Loucy (cell line): ENCODE data around the gene CEMIP2.

Experiments
- H2AFZ ChIP-seq: fragments of 200-600 bp; sonication (generic); 2 replicates; pipeline ENCODE4 v1.6.0; 2016; ENCODE audit warnings: antibody characterized with exemption, mild to moderate bottlenecking, low read length, moderate library complexity
- H3F3A ChIP-seq: fragments of 200-600 bp; 2 replicates; pipeline ENCODE4 v1.6.0; 2016; ENCODE audit warnings: antibody characterized with exemption, low read depth, mild to moderate bottlenecking
- H3K27me3 ChIP-seq: fragments of 200-600 bp; sonication (generic); 2 replicates; pipeline ENCODE4 v1.6.1; 2014; ENCODE audit warnings: low read length, mild to moderate bottlenecking; ENCODE audit not compliant: insufficient read depth, poor library complexity, severe bottlenecking
- H3K36me3 ChIP-seq: fragments of 200-600 bp; sonication (generic); 2 replicates; pipeline ENCODE4 v1.6.1; 2016; ENCODE audit warnings: low read length; ENCODE audit not compliant: insufficient read depth
- H3K4me1 ChIP-seq: fragments of 200-600 bp; sonication (generic); 2 replicates; pipeline ENCODE4 v1.5.1; 2014; ENCODE audit warnings: low read length, mild to moderate bottlenecking; ENCODE audit not compliant: insufficient read depth, poor library complexity, severe bottlenecking
- H3K4me2 ChIP-seq: fragments of 200-600 bp; sonication (generic); 2 replicates; pipeline ENCODE4 v1.6.0; 2014; ENCODE audit warnings: antibody characterized with exemption, low read length, low read depth, mild to moderate bottlenecking; ENCODE audit not compliant: poor library complexity, severe bottlenecking
- H3K4me3 ChIP-seq: fragments of 200-600 bp; sonication (generic); 2 replicates; pipeline ENCODE4 v1.5.1; 2014; ENCODE audit warnings: low read length, mild to moderate bottlenecking, mixed read lengths; ENCODE audit not compliant: poor library complexity, severe bottlenecking
- H3K79me2 ChIP-seq: fragments of 200-600 bp; sonication (generic); 2 replicates; pipeline ENCODE4 v1.6.1; 2014; ENCODE audit warnings: low read length; ENCODE audit not compliant: insufficient read depth
- H3K9ac ChIP-seq: fragments of 200-600 bp; sonication (generic); 2 replicates; pipeline ENCODE4 v1.6.0; 2014; ENCODE audit warnings: mild to moderate bottlenecking, low read depth, low read length, moderate library complexity; ENCODE audit not compliant: poor library complexity, severe bottlenecking
- H3K9me2 ChIP-seq: fragments of 200-600 bp; sonication (generic); replicated peaks from 2 replicates; pipeline ENCODE4 v1.6.1; 2016; ENCODE audit warnings: low read depth, low read length, mixed read lengths
- H3K9me3 ChIP-seq: fragments of 200-600 bp; sonication (generic); 2 replicates; pipeline ENCODE4 v1.6.1; 2014; ENCODE audit warnings: mild to moderate bottlenecking, antibody characterized with exemption, low read length, low read depth; ENCODE audit not compliant: insufficient read depth
- H4K20me1 ChIP-seq: fragments of 200-600 bp; sonication (generic); 2 replicates; pipeline ENCODE4 v1.6.0; 2014; ENCODE audit warnings: antibody characterized with exemption, low read length, mild to moderate bottlenecking; ENCODE audit not compliant: insufficient read depth, poor library complexity, severe bottlenecking
- EZH2phosphoT487 ChIP-seq: fragments of 200-600 bp; IDR thresholded peaks from 2 replicates; pipeline ENCODE4 v1.6.1; 2018; ENCODE audit warnings: antibody characterized with exemption, mild to moderate bottlenecking, moderate library complexity, borderline replicate concordance
- TF ChIP-seq, protein P1 (sequence below): fragments of 200-600 bp; sonication (generic); conservative IDR thresholded peaks from 2 replicates; pipeline ENCODE4 v1.5.1; 2014; ENCODE audit warnings: mild to moderate bottlenecking, antibody characterized with exemption, low read length

The CEMIP2 gene

DNA sequence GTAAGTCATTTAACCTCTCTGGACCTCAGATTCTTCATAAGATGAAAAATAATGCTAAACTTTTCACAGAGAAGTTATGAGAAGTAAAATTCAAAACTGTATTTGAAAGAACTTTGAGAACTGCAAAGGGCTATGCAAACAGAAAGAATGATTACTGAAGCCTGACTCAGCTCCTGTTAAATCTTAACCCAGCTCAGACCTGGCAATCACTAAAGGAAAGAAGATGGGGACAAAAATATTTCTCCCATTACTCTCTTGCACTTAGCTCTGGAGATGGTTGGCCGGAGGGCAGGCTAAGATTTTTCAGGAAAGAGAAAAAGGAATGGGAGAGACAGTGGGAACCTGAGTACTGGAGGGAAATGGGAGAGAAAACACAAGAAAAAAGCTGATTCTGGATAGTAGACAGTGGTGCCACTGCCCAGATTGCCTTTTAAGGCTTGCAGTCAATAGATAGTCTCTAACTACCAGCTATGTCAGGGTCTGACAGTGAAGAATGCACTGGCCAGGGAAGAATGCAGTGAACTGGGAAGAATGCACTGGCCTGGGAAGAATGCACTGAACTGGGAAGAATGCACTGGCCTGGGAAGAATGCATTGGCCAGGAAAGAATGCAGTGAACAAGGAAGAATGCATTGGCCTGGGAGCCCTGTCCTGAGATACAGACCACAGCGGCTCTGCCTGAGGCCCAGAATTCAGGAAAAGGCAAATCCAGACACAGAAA lies 25.2 kb upstream of the CEMIP2 start:
- Histone ChIP-seq H3K4me3 (no peak overlapping the region), H4K20me1 (no peaks in the 10 kb centered on the region), H2AFZ (no peak overlapping the region), H3K9me3 (no peaks in the 10 kb centered on the region), H3F3A (peaks cover 6% of the 10 kb centered on the region; the same call in 1 of the 2 replicates), H3K9ac (no peak overlapping the region), H3K27me3 (no peaks in the 10 kb centered on the region), H3K4me1 (peaks cover 23% of the 10 kb centered on the region), H3K9me2 (no peaks in the 10 kb centered on the region), H3K79me2 (no peaks in the 10 kb centered on the region), H3K4me2 (no peak overlapping the region), H3K36me3 (no peaks in the 10 kb centered on the region)
- TF ChIP-seq, protein P1, sequence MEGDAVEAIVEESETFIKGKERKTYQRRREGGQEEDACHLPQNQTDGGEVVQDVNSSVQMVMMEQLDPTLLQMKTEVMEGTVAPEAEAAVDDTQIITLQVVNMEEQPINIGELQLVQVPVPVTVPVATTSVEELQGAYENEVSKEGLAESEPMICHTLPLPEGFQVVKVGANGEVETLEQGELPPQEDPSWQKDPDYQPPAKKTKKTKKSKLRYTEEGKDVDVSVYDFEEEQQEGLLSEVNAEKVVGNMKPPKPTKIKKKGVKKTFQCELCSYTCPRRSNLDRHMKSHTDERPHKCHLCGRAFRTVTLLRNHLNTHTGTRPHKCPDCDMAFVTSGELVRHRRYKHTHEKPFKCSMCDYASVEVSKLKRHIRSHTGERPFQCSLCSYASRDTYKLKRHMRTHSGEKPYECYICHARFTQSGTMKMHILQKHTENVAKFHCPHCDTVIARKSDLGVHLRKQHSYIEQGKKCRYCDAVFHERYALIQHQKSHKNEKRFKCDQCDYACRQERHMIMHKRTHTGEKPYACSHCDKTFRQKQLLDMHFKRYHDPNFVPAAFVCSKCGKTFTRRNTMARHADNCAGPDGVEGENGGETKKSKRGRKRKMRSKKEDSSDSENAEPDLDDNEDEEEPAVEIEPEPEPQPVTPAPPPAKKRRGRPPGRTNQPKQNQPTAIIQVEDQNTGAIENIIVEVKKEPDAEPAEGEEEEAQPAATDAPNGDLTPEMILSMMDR: no peak
- no peak for TF ChIP-seq EZH2phosphoT487

DNA sequence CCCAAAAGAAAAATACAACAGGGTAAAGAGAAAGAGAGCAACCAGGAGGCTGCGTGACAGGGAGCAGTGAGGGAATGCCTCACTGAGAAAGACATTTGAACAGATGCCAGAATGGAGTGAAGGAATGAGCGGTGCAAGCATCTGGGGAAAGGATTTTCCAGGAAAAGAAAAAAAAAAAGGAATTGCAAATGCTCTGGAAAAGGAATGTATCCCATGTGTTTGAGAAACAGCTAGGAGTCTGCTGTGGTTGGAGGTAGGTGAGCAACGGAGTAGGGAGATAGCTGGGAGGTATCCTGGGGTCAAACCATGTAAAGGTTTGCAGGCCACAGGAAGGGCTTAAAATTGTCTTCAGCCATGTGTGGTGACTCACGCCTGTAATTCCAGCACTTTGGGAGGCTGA lies 23.6 kb upstream of the CEMIP2 start:
- Histone ChIP-seq H3K4me1 (peaks cover 23% of the 10 kb centered on the region), H3K36me3 (no peaks in the 10 kb centered on the region), H3K4me2 (no peak overlapping the region)

DNA sequence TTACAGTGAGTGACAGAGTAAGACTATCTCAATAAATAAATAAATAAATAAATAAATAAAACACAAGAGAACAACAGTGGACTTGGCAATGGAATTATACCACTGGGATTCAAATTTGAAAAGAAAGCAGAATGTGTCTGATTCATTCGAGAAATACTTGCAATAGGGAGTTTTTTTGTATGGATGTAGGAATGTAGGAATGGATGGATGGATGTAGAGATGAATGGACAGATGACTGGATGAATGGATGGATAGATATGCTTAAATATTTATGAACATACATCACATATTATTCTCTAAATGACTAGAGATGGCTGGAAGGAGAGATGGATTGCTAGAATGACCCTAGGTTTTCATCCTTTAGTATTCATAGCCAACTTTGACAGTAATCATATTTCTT lies 22.0 kb upstream of the CEMIP2 start:
- no peaks in the 10 kb centered on the region for H3K9me3 ChIP-seq
- H3K9ac ChIP-seq: no peak overlapping the region
- peaks cover 13% of the 10 kb centered on the region for H3K4me1 ChIP-seq
- no peak overlapping the region for H3K4me2 ChIP-seq
- no peaks in the 10 kb centered on the region for H3K27me3 ChIP-seq
- no peak overlapping the region for H3K4me3 ChIP-seq
- no peaks in the 10 kb centered on the region for H3K9me2 ChIP-seq
- H3F3A ChIP-seq: peaks cover 3% of the 10 kb centered on the region; the same call in 1 of the 2 replicates
- TF ChIP-seq, protein P1: no peak
- no peak for TF ChIP-seq EZH2phosphoT487
- no peaks in the 10 kb centered on the region for H4K20me1 ChIP-seq
- no peaks in the 10 kb centered on the region for H3K79me2 ChIP-seq
- no peaks in the 10 kb centered on the region for H3K36me3 ChIP-seq
- no peak overlapping the region for H2AFZ ChIP-seq

More for the DNA sequence above, 23.6 kb upstream of the CEMIP2 start:
- Histone ChIP-seq H3F3A (peaks cover 6% of the 10 kb centered on the region; the same call in 1 of the 2 replicates), H3K9me2 (no peaks in the 10 kb centered on the region), H4K20me1 (no peaks in the 10 kb centered on the region), H3K27me3 (no peaks in the 10 kb centered on the region), H3K9me3 (no peaks in the 10 kb centered on the region), H2AFZ (no peak overlapping the region), H3K4me3 (no peak overlapping the region), H3K79me2 (no peaks in the 10 kb centered on the region), H3K9ac (no peak overlapping the region)
- TF ChIP-seq EZH2phosphoT487: no peak
- TF ChIP-seq, protein P1: no peak
